HG03139 (cell line): ENCODE measurements around the gene THSD7A.
"Not testable (repeated sequence)": the region's sequence is repeated elsewhere in the genome, so short reads cannot be mapped to it uniquely, and the experiment has no call there.

ENCODE experiments used
- ATAC-seq: cut with Tn5 transposase; IDR thresholded peaks from one replicate; pipeline ENCODE4 v1.9.1; 2021; ENCODE audit not compliant: unreplicated experiment

Gene THSD7A

DNA sequence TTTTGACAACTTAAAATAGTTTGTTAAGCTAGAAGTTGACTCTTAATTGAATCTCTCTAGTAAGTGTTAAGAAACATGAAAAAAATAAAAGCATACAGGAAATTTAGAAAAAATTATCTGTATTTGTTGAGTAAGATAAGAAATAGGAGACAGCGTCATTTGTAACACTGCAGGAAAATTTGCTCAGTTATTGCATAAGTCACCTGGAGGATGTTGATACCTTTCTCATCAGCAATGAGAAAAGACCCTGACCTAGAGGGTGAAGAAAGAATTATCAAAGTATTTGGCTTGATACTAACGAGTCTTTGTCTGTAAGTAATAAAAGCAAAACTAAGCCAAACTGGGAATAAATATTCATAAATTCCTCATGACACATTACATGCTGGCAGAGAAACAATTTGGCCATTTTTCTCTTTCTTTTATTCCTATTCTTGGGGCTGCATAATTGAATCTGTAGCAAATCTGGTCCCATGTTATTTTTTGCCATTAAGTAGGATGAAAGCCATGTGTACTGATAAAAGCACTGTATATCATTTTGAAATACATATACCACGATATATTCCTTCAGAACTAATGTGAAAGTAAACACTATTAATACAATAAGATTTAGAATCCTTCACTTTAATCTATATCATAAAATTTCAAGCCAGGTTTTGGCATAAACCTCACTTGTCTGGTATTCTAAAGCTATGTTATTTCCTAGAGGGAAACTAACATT lies 362.8 kb downstream of the THSD7A start:
- no peak for ATAC-seq

DNA sequence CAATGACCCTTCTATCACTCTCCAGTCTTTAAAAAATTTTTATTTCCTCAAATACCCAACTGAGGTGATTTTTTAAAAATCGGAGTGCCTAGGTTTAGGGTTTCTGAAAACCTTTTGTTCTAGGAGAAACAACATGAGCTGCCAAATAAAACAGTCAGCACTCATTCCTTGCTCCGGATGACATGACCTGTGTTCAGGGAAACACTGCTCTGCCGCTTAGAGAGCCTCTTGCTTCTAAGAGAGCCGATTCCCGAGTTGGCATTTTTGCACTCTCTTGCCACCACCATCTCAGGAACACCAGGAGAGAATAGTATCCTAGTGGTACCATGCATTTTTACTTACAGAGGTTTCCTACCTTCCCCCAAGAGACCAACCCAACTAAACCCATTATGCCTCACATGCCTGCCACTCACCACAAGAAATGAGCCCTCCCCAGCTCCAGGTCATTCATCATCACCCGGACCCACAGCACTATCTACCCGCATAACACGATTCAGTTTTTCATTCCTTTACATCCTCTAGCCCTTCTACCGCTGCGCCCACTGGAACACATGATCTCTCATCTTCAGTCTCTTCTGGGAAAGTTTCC lies 365.4 kb downstream of the THSD7A start:
- ATAC-seq = no peak

DNA sequence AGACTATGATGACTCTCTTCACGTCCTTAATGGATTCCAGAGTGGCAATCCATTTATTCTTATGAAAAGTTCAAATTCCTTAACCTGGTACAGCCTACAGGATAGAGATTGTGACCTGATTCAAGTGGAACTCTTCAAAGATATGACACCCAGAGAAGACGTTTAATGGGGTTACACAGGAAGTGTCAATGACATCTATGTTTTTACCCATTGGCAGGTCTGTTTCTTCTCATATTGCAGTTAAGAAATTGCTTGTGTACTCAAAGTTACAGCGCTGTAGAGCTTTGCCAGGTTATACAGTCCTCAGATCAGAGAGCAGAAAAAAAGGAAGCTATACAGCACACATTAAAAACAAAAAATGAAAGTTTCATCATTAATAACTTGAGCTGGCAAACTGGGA lies 367.4 kb downstream of the THSD7A start:
- no peak for ATAC-seq

DNA sequence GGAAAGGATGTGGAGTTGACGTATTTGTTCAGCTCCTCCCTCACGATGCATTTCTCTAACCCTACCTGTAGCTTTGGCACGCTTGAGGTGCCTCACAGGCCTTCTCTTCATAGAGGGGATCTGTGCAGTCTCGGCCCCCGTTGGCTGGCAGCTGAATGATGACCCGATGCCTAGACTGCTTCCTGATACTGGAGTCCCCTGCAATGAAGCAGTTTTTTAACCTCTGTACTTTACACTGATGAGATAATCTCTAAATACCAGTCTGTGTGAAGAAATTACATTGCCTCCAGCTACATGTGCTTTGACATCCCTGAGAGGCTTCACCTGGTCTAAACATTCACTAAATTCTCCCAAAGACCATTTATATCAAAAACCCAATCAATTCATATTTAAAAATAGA lies 370.1 kb downstream of the THSD7A start:
- no peak for ATAC-seq

DNA sequence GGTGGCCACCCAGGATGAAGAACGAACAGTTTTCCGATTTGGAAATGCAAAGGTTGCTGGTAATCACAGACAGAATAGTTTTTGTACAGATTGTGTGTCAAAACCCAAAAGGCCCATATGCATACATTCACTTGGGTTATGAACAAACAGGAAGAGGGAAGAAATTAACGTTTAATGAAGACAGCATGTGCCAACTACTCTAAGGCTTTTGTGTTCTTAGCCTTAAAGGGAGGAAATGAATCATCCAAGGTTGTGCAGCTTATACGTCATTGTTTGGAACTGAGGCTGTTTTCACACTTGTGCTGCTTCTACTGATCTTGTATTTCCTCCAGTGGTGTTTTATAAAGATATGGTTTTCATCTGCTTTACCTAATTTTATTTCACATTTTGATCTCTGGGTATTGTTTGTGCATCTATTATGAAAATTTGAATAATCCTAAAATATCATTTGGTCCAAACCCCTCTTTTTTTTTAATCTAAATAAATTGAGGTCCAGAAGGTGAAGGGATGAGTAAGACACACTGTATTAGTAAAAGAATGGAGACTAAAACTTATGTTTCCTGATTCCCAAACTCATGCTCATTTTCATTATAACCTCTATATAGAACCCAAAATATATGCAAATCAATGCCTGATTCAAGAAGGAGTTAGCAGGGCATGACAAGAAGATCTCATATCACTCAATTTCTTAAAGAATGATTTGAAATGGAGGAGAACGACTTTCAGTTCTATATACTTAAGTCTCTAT lies 373.1 kb downstream of the THSD7A start:
- ATAC-seq = no peak

DNA sequence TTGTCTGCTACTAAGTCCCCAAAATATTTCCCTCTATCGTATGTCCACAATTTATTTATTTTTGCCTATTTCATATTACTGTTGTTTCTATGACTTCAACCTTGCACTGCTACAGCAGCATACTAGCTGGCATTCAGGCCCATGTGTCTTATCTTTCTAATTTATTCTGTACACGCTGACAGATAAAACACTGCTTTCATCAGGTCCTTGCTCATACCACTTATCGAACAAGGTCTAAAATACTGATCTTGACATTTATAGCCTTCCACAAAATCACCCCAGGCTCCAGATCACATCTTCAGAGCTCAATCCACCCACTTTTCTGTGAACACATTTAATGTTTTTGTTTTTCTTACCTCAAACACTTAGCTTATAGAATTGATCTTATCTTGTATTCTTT lies 374.6 kb downstream of the THSD7A start:
- ATAC-seq = no peak

DNA sequence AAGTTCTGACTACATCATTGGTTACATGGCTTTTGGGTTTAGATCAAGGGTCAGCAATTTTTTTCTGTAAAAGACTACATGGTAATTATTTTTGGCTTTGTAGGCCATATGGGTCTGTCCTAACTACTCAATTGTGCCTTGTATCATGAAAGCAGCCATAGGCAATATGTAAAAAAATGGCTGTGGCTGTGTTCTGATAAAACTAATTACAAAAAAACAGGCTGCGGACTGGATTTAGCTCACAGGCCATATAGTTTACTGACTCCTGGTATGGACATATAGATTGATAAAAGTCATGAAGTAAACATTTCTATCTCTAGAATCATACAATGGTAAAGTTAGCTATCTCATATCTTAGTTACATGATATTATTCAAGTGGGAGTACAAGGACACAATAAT lies 375.4 kb downstream of the THSD7A start:
- ATAC-seq = no peak

DNA sequence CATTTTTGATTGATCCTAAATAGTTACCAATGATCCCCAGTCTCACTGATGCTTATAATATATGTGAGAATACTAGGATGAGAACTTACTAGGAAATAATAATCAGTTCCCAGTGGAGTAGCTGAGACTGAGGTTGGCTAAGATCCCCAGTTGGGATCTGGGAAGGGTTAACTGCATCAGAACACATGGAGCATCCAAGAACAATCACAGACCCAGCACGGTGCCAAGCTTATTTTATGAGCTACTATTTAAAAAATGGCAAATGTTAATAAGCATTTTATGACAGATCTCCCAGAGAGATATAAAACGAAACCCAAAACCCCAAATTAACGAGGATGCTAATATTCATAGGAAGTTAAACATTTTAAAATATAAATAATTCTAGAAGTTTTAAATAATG lies 379.5 kb downstream of the THSD7A start:
- no peak for ATAC-seq

DNA sequence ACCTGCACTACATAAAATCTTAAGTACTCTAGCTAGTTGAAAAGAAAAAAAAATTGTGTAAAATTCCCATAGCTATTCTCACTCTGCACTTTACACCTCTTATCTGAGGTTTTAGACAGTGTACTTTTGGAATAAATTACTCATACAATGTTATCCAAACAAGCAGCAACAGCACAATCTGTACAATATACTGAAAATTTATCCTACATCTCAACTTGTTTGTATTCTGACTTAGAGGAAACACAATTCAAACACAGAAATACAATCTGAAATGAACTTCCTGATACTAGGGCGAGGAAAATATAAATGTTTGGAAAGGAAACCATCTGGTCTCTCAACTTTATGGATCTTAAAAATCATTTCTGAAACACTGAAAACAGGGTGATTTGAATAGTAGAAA lies 381.7 kb downstream of the THSD7A start:
- ATAC-seq = no peak

DNA sequence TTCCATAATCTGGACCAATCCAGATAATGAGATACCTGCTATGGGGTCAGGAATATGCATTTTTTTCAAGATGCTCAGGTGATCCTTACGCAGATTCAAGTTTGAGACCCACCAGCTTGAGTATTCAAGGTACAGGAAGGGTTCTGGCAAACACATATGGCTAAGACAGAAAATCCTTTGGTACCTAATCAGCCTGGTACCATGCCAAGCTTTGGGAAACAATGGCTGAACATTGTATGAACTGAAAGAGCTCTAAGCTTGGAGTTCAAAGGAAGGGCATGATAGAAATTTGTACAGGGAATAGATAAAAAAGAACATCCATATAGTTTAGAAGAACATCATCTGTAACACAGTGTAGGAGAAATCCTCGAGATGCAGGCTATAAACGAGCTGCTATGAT lies 382.7 kb downstream of the THSD7A start:
- ATAC-seq = no peak

DNA sequence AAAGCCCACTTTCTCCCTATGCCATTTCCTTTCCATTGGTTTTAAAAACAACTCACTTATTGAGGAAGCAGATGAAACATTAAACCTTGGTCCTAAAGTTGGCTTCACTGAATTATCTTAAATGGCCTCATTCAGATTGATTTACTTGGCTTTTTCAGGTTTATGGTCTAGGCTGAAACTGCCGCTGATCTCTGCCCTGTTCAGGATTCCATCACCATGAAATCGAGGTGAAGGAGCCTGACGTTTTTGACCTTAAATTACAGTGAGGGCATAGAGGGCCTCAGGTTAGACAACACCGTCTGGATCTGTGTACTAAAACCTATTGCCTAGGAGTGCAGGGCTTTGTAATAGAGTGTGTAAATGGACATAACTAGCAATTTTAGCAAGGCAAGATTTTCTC lies 383.7 kb downstream of the THSD7A start:
- no peak for ATAC-seq

DNA sequence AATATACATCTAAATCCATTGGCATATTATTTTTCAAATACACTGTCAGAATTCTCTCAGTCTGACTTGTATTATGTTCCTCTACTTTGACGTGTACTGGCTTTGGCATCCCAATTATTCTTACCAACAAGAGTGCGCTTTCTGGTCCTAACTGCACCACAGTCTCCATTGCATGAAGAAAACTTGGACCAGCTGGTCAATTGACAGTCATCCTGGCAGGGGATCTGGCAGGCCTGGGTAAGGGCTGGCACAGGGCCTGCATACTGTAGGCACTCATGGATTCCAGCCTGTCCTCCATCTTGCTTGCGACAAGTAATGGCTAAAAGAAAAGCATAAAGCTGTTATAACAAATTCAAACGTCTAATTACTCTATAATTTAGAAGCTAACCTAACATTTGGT lies 384.9 kb downstream of the THSD7A start:
- no peak for ATAC-seq

DNA sequence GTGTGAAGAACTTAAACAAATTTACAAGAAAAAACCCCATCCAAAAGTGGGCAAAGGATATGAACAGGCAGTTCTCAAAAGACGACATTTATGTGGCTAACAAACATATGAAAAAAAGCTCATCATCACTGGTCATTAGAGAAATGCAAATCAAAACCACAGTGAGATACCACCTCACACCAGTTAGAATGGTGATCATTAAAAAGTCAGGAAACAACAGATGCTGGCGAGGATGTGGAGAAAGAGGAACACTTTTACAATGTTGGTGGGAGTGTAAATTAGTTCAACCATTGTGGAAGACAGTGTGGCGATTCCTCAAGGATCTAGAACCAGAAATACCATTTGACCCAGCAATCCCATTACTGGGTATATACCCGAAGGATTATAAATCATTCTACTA lies 388.1 kb downstream of the THSD7A start:
- not testable (repeated sequence) for ATAC-seq

DNA sequence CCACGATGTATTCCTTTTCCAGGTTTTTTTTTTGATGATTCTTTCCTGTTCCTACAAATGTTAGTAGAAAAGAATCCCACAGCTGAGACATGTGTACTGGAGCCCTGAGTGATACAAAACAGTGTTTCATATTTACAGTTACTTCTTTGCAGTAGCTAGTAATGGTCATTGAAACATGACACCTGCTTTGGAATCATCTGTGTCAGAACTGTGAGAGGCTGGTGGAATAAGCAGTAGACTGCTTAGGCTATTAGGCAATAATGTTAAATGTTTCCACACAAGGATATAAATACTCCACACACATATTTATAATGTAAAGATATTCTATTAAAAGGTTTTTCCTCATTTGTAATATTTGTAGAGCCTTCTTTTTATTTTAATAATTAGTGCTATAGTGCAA lies 394.0 kb downstream of the THSD7A start:
- no peak for ATAC-seq

DNA sequence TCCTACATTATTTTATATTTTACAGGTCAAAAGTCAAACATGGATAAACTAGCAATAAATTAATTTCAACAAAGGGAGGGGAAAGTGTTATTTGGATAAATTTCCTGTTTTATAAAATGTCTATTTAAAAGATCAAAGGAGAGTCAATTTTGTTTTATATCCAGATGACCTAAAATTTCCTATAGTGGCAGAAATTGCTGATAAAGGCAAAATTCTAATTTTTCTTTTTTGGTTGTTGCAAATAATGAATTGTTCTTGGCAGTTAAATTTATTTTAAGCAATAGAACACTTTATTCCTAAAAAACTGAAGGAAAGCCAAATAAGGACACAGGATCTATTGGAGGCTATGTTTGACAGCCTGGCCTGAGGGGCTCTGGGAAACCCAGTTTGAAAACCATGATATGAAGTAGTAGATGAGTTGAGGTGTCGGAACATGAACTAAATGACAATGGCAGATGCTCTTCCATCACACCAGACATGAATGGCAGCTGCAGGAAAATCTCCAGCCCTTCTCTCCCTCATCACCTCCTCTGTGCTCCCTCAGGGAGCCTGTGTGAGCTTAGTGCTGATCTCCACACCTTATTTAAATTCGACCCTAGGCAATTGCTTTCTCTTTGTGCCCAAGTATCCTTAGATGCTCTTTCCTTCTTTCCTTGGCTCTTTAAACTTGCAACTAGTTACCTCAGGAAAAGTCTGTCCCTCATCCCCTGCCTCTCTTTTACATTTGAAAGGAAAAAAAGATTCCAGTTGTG lies 395.0 kb downstream of the THSD7A start:
- no peak for ATAC-seq

DNA sequence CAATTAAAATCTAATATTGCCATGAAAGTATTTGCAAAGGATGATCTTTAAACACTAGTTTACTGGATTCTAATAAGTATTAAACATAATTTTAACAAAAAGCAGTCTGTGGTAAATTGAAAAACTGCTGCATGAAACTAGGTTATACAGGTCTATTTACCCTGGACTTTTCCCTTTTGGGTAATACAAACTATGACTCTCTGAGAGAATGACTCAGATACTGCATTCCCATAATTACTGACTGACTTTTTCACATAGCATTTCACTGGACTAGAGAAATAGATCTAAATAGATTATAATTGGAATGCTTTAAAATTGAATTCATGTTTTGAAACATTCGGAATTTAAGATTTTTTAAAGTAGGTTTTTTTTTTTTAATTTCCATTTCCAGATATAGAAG lies 395.7 kb downstream of the THSD7A start:
- no peak for ATAC-seq

DNA sequence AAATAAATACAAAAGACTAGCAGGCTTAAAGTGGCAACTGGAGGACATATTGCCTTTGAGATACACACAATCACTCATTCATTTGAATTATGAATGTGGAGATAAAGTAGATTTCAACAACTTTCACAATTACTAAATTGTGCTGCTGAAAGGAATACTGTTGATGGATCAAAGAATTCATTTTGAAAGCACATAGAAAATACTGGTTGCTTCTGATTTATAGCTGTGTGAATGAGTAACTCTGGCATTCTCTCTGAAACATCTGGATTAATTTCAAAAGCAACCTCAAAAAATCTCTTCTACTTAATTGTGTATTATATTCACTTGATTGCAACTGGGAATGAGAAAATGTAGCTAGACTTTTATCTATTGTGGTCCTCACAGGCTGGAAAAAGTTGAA lies 397.6 kb downstream of the THSD7A start:
- no peak for ATAC-seq

DNA sequence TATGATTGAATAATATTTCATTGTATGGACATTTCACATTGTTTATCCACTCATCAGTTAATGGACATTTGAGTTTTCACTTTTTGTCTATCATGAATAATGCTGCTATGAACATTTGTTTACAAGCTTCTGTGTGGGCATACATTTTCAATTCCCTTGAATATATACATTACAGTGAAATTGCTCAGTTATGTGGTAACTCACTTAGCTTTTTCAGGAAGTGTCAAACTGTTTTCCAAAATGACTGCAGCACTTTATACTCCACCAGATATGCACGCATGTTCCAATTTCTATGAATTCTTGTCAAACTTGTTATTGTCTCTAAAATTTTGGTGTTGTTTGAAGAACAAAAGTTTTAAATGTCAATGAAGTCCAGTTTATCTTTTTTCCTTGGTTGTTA lies 401.2 kb downstream of the THSD7A start:
- no peak for ATAC-seq

DNA sequence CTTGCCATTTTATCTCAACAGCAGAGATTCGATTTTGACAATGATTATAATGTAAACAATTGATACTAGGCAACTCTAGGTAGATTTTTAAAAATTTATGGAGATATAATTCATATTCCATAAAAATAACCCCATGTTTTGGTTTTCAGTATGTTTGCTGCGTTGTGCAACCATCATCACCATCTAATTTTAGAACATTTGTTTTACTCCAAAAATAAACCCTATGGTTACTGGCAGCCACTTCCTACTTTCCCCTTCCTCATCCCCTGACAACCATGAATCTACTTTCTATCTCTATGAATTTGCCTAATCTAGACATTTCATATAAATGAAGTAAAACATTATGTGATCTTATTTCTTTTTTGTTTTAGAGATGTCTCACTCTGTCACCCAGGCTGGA lies 401.9 kb downstream of the THSD7A start:
- no peak for ATAC-seq

DNA sequence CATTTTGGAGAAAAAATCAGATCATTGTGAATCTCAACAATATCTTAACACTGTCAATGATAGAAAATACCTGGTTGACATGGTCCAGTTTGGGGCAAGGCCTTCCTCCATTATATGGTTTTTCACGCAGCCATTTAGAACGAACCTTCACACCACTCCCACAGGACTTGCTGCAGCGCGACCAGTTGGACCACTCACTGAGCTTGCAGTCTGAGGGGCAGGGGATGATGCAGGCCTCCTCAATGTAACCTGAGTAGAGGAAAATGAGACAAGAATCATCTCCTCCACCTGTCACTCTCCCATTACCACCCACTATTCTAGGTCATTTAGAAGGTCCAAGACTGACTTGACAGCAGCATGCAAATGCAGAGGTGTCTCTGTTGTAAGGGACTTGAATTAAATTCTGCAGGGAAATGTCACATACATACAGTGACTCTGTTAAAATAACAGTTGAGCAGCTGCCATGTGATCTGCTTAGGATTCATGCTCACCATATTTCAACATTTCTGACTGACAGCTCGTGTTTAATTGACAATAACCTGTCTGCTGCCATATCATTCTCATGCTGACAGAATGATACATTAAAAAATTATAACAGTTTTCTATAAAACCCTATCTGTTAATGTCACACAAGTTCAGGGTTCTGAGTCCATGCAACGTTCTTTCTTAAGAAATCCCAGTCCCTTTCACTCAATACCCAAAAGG lies 403.0 kb downstream of the THSD7A start:
- no peak for ATAC-seq

DNA sequence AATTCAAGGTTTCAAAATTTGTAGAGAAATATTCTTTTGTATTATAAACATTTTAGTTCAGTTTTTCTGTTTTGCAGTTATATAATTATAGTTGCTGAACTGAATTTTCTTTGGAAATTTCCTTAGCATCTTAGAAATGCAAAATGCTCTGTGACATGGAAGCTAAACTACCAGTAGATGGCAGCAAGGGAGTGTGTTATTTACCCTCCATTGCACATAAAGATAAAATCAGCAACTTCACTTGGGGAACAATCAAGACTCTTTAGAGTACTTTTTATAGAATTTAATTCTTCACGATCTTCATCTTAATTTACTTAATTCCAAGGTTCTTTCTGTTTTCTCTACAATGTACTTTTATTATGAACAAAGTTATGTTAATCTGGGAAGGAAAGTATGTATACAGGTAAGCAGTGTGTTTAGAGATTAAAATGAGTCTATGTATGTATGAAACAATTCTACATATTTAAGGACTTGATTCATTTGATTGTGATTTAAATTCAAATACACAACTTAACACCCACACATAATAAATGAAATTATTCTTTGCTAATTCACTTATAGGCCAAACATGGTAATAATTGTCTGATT lies 404.2 kb downstream of the THSD7A start:
- no peak for ATAC-seq
